Natural killer cell (primary cell): ENCODE results near the gene CCL25. TPM values are rescaled to one million over a fixed set of nuclear protein-coding genes. Genes with fewer than 3 reads are reported as not detected.

Experiments
- ATAC-seq, 3 donors: fragments of 150-1000 bp in 2 of 3; fragments of 200-7000 bp in 1 of 3; cut with Tn5 transposase; 1 replicate in 1 of 3; 2 replicates in 2 of 3; pipeline ENCODE4 v1.10.0; 2021; ENCODE audit warnings: mild to moderate bottlenecking in 2 of 3, moderate library complexity in 2 of 3
- DNase-seq, 2 donors: peaks; one replicate each; pipeline versions ENCODE4 v3.0.0 to v3.0.0-alpha.2; 2013 to 2021; ENCODE audit warnings: mixed read lengths in 1 of 2
- H3K27ac ChIP-seq: one replicate; pipeline ENCODE4 v1.5.1; 2013; ENCODE audit warnings: mild to moderate bottlenecking, low read length
- H3K27me3 ChIP-seq: one replicate; pipeline ENCODE4 v1.6.1; 2013; ENCODE audit warnings: low read length; ENCODE audit not compliant: control insufficient read depth, insufficient read depth
- H3K36me3 ChIP-seq: one replicate; pipeline ENCODE4 v1.6.1; 2013; ENCODE audit warnings: low read length; ENCODE audit not compliant: control insufficient read depth, insufficient read depth
- H3K4me1 ChIP-seq: one replicate; pipeline ENCODE4 v1.6.1; 2013; ENCODE audit warnings: low read length; ENCODE audit not compliant: control insufficient read depth, insufficient read depth
- H3K4me3 ChIP-seq: one replicate; pipeline ENCODE4 v1.5.1; 2013; ENCODE audit warnings: low read length
- H3K9me3 ChIP-seq: one replicate; pipeline ENCODE4 v1.6.1; 2013; ENCODE audit warnings: low read length; ENCODE audit not compliant: control insufficient read depth, insufficient read depth
- H3K27ac Mint-ChIP-seq, 2 donors: one replicate each; pipeline ENCODE4 v1.8.0; 2022; ENCODE audit warnings: mild to moderate bottlenecking in 2 of 2, mixed read lengths in 2 of 2, moderate library complexity in 1 of 2
- H3K27me3 Mint-ChIP-seq, 2 donors: one replicate each; pipeline ENCODE4 v1.8.0; 2022; ENCODE audit warnings: low read depth in 2 of 2, mixed read lengths in 2 of 2
- H3K36me3 Mint-ChIP-seq: one replicate; pipeline ENCODE4 v1.8.0; 2022; ENCODE audit warnings: mixed read lengths
- H3K4me1 Mint-ChIP-seq, 2 donors: one replicate each; pipeline ENCODE4 v1.8.0; 2022; ENCODE audit warnings: mixed read lengths in 2 of 2
- H3K4me3 Mint-ChIP-seq: one replicate; pipeline ENCODE4 v1.8.0; 2022; ENCODE audit warnings: mild to moderate bottlenecking, moderate library complexity, mixed read lengths
- H3K9me3 Mint-ChIP-seq, 2 donors: one replicate each; pipeline ENCODE4 v1.8.0; 2022; ENCODE audit warnings: mixed read lengths in 2 of 2
- CTCF ChIP-seq: fragments of 200-600 bp; IDR thresholded peaks from one replicate; pipeline ENCODE4 v1.8.0; 2022; ENCODE audit warnings: antibody characterized with exemption
- WGBS: methylation state at CpG from one replicate; pipeline ENCODE4 v1.1.7; 2013; ENCODE audit warnings: missing lambda C conversion rate; ENCODE audit not compliant: insufficient coverage; 5-methylcytosine and 5-hydroxymethylcytosine counted together
- intact Hi-C: fragments of 100-400 bp; cut with micrococcal nuclease; formaldehyde crosslinking; loops from one replicate; pipeline ENCODE4 v1.14.2; 2022
- total RNA-seq, 4 donors: library from RNA; stranded (reverse); fragments of 120-200 nt in 1 of 4; gene quantifications; one replicate each; pipeline versions ENCODE4 v1.2.3 to v1.2.4, GENCODE V29; 2013 to 2022

Gene CCL25
- total RNA-seq, 3 donors from 2014 or later (not counting 1 experiment from before 2014, with no cell fraction given) = 0.28 TPM; not detected in 2

- H3K9me3 ChIP-seq = peaks cover 34% of the 10 kb centered on the region
- no peaks in the 10 kb centered on the region for H3K36me3 ChIP-seq
- Mint-ChIP-seq H3K9me3 (no peaks in the 10 kb centered on the region), H3K4me1 (peaks cover 11 to 18% of the 10 kb centered on the region in 2 donors), H3K27me3 (no peaks in the 10 kb centered on the region), H3K4me3 (no peak overlapping the region), H3K27ac (no peak overlapping the region), H3K36me3 (no peaks in the 10 kb centered on the region)
- no peak for DNase-seq
- no peak overlapping the region for H3K4me3 ChIP-seq
- H3K27ac ChIP-seq = no peak overlapping the region
- H3K4me1 ChIP-seq = peaks cover 9% of the 10 kb centered on the region
- no peaks in the 10 kb centered on the region for H3K27me3 ChIP-seq
- intact Hi-C loops = no loop called here
- no peak for ATAC-seq
- WGBS = 93% methylated on average over 2 of the region's 2 CpGs
- TF ChIP-seq CTCF = no peak
Observed at GRCh38 chr19:8093740-8094139, 41.2 kb downstream of the CCL25 start.

GRCh38 chr19:8094336-8094735 lies 41.8 kb downstream of the CCL25 start:
- WGBS = 80% methylated on average over 6 of the region's 6 CpGs
- TF ChIP-seq CTCF = no peak
- H3K4me3 ChIP-seq = no peak overlapping the region
- no peak overlapping the region for H3K27ac ChIP-seq
- no peaks in the 10 kb centered on the region for H3K27me3 ChIP-seq
- DNase-seq (no peak), ATAC-seq (no peak)
- intact Hi-C loops = no loop called here
- H3K27me3 Mint-ChIP-seq = no peaks in the 10 kb centered on the region
- no peaks in the 10 kb centered on the region for H3K36me3 ChIP-seq
- H3K36me3 Mint-ChIP-seq = no peaks in the 10 kb centered on the region
- no peak overlapping the region for H3K27ac Mint-ChIP-seq
- H3K4me3 Mint-ChIP-seq = no peak overlapping the region
- H3K9me3 Mint-ChIP-seq = no peaks in the 10 kb centered on the region
- peaks cover 11 to 18% of the 10 kb centered on the region in 2 donors for H3K4me1 Mint-ChIP-seq
- H3K9me3 ChIP-seq = peaks cover 34% of the 10 kb centered on the region
- peaks cover 9% of the 10 kb centered on the region for H3K4me1 ChIP-seq

GRCh38 chr19:8095354-8095886 lies 42.9 kb downstream of the CCL25 start:
- peaks cover 31% of the 10 kb centered on the region for H3K9me3 ChIP-seq
- intact Hi-C loops = no loop called here
- no peaks in the 10 kb centered on the region for H3K27me3 ChIP-seq
- DNase-seq (no peak), ATAC-seq (no peak)
- no peaks in the 10 kb centered on the region for H3K36me3 ChIP-seq
- Mint-ChIP-seq H3K27me3 (no peaks in the 10 kb centered on the region), H3K4me1 (peaks cover 11 to 18% of the 10 kb centered on the region in 2 donors), H3K4me3 (no peak overlapping the region), H3K9me3 (no peaks in the 10 kb centered on the region), H3K27ac (no peak overlapping the region), H3K36me3 (no peaks in the 10 kb centered on the region)
- no peak overlapping the region for H3K27ac ChIP-seq
- H3K4me1 ChIP-seq = peaks cover 9% of the 10 kb centered on the region
- 64% methylated on average over 2 of the region's 2 CpGs for WGBS
- H3K4me3 ChIP-seq = no peak overlapping the region
- TF ChIP-seq CTCF = no peak

- no peak overlapping the region for H3K4me3 ChIP-seq
- H3K36me3 Mint-ChIP-seq = no peaks in the 10 kb centered on the region
- no peak overlapping the region for H3K27ac ChIP-seq
- peaks cover 31% of the 10 kb centered on the region for H3K9me3 ChIP-seq
- TF ChIP-seq CTCF = no peak
- peaks cover 9% of the 10 kb centered on the region for H3K4me1 ChIP-seq
- H3K9me3 Mint-ChIP-seq = no peaks in the 10 kb centered on the region
- no peak overlapping the region for H3K27ac Mint-ChIP-seq
- H3K4me1 Mint-ChIP-seq = peaks cover 11 to 18% of the 10 kb centered on the region in 2 donors
- ATAC-seq (no peak), DNase-seq (no peak)
- H3K36me3 ChIP-seq = no peaks in the 10 kb centered on the region
- intact Hi-C loops = no loop called here
- no peak overlapping the region for H3K4me3 Mint-ChIP-seq
- H3K27me3 ChIP-seq = no peaks in the 10 kb centered on the region
- H3K27me3 Mint-ChIP-seq = no peaks in the 10 kb centered on the region
- 100% methylated on average over 3 of the region's 3 CpGs for WGBS
Observed at GRCh38 chr19:8096071-8096470, 43.5 kb downstream of the CCL25 start.
